OCI-LY3 (cell line): ENCODE results near the gene SNX27.

ENCODE experiments used
- EZH2phosphoT487 ChIP-seq: fragments of 200-600 bp; shearing (Covaris generic); IDR thresholded peaks from 2 replicates; pipeline ENCODE4 v1.6.1; 2018; ENCODE audit warnings: antibody characterized with exemption, mixed run types, low read depth
- TF ChIP-seq, protein P1 (sequence below): fragments of 200-600, 300-600 bp; sonication (generic); IDR thresholded peaks from 2 replicates; pipeline ENCODE4 v1.5.1; 2014; ENCODE audit warnings: antibody characterized with exemption, low read length, low read depth

DNA sequence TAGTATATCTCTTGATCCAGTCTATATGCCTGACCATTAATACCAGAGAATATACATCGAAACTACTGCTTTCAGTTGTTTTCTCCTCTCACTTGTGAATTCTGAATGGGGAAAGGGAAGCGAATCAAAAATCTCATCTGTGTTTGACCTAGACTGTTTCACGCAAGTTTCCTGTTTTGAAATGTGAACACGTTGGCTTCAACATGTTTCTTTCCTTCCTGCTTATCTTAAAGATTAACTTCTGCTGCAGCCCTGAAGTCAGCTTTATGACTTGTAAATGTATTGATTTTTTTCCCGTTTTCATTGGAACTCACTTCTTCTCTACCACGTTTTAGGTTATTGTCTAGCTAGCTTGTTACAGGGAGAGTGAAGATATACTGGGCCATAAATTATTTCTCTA is 49.9 kb downstream of the SNX27 start:
- TF ChIP-seq, protein P1, sequence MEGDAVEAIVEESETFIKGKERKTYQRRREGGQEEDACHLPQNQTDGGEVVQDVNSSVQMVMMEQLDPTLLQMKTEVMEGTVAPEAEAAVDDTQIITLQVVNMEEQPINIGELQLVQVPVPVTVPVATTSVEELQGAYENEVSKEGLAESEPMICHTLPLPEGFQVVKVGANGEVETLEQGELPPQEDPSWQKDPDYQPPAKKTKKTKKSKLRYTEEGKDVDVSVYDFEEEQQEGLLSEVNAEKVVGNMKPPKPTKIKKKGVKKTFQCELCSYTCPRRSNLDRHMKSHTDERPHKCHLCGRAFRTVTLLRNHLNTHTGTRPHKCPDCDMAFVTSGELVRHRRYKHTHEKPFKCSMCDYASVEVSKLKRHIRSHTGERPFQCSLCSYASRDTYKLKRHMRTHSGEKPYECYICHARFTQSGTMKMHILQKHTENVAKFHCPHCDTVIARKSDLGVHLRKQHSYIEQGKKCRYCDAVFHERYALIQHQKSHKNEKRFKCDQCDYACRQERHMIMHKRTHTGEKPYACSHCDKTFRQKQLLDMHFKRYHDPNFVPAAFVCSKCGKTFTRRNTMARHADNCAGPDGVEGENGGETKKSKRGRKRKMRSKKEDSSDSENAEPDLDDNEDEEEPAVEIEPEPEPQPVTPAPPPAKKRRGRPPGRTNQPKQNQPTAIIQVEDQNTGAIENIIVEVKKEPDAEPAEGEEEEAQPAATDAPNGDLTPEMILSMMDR: no peak
- no peak for TF ChIP-seq EZH2phosphoT487
